ENCODE results near the gene MSL1.

MSL1 gene

DNA sequence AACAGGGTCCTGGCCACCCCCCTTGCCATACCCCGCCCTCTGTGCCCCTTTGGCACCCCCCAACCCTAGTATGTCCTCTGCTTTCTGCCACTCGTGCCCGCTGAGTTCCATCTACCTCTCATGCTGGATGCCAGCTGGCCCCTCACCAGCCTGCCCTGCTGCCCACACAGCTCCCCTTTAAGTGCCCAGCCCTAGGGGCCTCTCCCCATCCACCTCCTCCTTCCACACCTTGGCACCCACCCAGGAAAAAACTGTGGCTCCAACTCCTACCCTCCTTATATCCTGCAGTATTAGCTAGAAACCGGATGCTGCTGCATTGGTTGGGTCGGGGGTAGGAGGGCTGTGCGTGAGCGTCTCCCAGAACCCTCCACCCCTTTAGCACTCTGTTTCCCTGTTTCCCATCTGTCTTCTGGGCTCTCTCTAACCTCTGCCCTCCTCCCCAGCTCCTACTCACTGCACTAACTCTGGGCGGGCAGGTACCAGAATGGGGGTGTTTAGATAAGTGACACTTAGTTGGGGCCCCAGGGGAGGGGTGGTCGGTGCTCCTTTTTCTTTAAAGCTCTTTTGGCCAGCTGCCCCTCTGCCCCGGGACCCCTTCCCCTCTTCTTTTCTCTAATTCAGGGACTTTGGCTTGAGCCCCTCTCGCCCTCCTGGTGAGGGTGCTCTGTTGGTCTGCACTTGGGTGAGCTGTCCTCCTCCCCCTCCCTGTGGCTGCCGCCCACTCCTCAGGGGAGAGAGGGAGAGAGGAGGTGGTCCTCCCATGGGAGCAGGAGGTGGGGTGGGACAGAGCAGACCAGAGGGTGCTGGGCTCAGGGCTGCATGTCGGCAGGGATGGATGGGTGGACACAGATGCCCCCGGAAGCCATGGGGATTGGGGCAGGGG is 31.3 kb upstream of the MSL1 start:
- DNase-seq (ENCODE audit: insufficient read length, low spot score), result no peak

GRCh38 chr17:40091691-40092397 is 29.9 kb upstream of the MSL1 start:
- DNase-seq (ENCODE audit: insufficient read length, low spot score) (no peak), FAIRE-seq (no peak)

More for the DNA sequence above, 31.3 kb upstream of the MSL1 start:
- no peak for FAIRE-seq

- no peak for FAIRE-seq
- DNase-seq (ENCODE audit: insufficient read length, low spot score), result no peak
Observed at GRCh38 chr17:40092581-40092980, 29.2 kb upstream of the MSL1 start.

DNA sequence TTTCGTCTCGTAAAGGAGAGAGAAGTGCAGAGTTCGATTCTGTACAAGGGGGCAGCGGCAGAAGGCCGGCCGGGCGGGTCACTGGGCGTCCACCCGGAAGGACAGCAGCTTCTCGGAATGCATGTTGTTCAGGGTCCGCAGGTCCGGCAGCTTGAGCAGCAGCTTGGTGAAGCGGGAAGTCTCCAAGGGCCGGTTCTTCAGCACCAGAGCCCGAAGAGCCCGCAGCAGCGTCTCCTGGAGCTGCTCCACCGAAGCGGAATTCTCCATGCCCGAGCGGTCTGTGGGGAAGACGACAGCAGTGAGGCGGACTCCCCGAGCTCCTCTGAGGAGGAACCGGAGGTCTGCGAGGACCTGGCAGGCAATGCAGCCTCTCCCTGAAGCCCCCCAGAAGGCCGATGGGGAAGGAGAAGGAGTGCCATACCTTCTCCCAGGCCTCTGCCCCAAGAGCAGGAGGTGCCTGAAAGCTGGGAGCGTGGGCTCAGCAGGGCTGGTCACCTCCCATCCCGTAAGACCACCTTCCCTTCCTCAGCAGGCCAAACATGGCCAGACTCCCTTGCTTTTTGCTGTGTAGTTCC is 28.7 kb upstream of the MSL1 start:
- no peak for FAIRE-seq
- no peak for DNase-seq (ENCODE audit: insufficient read length, low spot score)

- FAIRE-seq, result no peak
- no peak for DNase-seq (ENCODE audit: insufficient read length, low spot score)
Observed at GRCh38 chr17:40093580-40094201, 28.1 kb upstream of the MSL1 start.

DNA sequence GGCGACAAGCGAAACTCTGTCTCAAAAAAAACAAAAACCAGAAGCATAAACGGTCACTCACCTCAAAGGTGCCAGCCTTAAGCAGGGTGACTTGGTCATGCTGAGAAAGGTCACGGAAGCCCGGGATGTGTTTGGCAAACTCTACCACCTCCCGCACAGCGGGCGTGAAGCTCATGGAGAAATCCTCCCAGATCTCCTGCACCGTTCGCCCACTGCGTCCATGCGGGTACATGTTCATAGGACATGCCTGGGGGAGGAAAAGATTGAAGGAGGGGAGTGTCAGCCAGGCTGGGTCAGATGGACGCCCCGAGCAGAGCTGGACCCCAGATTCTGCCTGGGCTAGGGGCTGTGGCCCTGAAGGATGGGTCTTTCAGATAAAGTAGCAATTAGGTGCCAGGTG is 26.9 kb upstream of the MSL1 start:
- FAIRE-seq (no peak), DNase-seq (ENCODE audit: insufficient read length, low spot score) (no peak)

- FAIRE-seq (no peak), DNase-seq (ENCODE audit: insufficient read length, low spot score) (no peak)
Observed at GRCh38 chr17:40095351-40095943, 26.3 kb upstream of the MSL1 start.

DNA sequence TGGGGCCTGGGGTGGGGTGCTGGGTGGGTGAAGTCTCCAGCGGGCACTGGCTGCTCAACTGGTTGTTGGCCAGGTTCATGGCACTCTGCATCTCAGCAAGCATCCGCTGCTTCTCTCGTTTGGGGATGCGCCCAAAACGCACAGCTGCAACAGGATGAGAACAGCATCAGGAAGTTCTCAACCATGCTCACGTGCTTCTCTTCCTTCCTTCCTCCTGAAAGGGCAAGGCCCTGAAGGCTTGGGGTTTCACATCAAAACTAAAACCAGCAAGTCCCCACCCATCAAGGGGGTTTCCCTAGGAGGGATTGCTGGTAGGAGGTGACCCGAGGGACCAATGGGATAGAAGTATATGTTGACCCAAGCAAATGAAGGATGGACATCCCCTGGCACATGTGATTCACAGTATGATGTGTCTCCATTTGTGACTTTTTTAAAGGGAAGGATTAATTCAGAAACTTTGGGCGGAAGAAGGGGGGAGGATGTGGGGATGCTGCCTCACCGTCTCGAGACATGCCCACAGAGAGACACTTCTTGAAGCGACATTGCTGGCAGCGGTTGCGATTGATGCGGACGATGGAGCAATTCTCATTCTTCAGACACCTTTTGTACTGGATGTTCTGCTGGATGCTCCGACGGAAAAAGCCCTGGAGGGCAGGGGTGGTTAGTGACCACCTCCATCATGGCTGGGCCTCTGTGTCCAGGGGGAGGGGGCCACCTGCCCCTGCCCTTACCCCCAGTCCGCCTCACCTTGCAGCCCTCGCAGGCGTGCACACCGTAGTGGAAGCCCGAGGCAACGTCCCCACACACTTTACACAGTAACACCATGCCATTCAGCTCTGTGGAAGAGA is 25.6 kb upstream of the MSL1 start:
- DNase-seq (ENCODE audit: insufficient read length, low spot score) (peak; percentile 98), FAIRE-seq (peak; percentile 100)

- FAIRE-seq (no peak), DNase-seq (ENCODE audit: insufficient read length, low spot score) (no peak)
Observed at GRCh38 chr17:40097087-40097486, 24.7 kb upstream of the MSL1 start.

GRCh38 chr17:40097931-40098845 is 23.6 kb upstream of the MSL1 start:
- no peak for FAIRE-seq
- no peak for DNase-seq (ENCODE audit: insufficient read length, low spot score)

DNA sequence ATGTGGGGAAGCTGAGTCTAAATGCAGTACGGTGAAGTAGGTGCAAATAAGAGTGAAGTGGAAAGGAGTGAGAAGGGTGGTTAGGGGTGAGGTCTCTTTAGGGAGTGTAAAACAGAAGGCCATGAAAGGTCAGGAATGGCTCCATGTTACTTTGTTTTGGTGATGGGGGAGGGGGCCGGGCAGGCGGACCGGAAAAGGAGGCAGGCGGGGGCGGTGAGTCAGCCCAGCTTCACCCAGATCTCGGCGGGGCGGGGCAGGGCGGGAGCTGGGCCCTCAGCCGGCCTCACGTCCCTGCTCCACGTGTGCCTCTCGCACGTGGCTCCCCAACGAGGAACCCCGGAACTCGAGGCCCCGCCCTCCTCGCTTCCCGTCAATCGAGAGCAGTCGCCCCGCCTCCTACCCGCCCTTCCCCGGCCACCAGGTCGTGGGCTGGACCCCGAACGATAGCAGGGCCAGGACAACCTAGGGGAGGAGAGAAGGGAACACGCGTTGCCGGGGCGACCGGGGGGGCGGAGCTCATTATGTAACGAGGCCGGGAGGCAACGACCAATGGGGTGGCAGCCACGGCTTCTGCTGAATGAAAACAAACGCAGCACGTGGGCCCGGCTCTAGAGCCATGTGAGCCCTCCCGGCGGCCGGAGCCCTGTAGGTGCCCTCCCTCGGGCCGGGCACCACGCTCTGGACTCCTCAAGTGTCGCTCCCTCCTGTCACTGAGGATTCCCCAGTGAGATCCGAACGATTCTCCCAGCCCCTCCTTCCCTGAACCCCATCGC is 22.7 kb upstream of the MSL1 start:
- peak; percentile 82 for FAIRE-seq
- DNase-seq (ENCODE audit: insufficient read length, low spot score), result peak; percentile 83

GRCh38 chr17:40099619-40100418 is 22.0 kb upstream of the MSL1 start:
- DNase-seq (ENCODE audit: insufficient read length, low spot score) (no peak), FAIRE-seq (no peak)

GRCh38 chr17:40100419-40100668 is 21.4 kb upstream of the MSL1 start, which contains the start of gene NR1D1:
Gene NR1D1, minus strand, starts transcription at chr17:40100589. Its CDS starts 495 bp downstream, at chr17:40100094.
- FAIRE-seq (peak; percentile 18), DNase-seq (ENCODE audit: insufficient read length, low spot score) (no peak)

DNA sequence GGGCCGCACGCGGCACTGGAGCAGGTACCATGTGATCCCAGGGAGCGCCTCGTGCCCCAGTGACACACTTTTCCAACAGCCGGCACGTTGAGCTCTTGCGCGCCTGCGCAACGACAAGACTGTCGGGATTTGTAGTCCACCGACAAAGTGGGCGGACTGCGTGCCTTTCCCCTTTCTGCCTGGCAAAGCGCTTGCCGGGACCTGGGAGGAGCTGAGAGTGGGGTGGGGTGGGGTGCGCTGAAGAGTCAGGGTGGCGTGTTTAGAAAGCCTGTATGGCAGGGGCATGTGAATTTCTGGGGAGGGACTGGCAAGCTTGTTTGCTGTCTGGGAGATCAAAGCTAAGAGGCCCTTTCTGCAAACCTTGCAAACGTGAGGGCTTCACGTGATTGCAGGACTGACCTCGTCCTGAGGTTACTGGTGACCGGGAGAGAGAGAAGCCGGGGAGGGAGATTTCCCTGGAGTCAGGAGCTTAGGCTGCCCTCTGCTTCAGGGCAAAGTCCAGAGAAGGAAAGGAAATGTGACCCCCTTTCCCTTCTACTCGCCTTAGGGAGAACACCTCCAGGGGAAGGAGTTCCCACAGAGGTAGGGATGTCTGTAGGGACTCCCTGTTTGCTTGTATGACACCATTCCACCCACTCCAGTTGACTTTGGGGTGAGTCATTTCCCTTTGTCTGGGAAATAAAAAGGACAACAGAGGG is 21.0 kb upstream of the MSL1 start:
- FAIRE-seq, result peak; percentile 86
- peak; percentile 48 for DNase-seq (ENCODE audit: insufficient read length, low spot score)

DNA sequence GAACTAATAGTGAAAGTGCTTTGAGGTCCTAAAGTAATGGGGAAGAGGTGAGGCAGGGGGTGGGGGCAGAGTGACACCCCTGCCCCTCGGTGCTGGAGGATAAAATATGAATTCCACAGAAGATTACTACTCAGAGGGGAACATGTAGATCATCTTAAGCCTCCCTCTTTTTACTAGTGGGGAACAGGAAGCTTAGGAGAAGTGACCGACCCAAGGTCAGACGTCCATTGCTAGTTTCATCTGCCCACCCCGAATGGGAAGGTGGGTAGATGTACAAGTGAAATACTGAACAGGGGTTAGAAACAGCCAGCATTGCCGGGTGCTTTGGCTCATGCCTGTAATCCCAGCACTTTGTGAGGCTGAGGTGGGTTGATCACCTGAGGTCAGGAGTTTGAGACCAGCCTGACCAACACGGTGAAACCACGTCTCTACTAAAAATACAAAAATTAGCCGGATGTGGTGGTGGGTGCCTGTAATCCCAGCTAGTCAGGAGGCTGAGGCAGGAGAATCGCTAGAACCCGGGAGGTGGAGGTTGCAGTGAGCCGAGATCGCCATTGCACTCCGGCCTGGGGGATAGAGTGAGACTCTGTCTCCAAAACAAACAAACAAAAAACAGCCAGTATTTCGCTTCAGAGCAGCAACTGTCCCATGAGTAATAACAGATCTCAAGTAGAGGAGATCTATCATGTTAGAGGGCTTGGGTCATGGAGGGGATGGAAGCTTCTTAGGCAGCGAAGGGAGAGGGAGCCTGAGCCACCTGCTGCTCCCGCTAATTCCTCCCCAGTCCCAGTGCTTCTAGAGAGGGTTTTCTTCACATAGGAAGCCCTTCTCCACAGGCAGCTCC is 20.2 kb upstream of the MSL1 start:
- FAIRE-seq (no peak), DNase-seq (ENCODE audit: insufficient read length, low spot score) (no peak)

GRCh38 chr17:40103071-40103661 is 18.6 kb upstream of the MSL1 start:
- no peak for DNase-seq (ENCODE audit: insufficient read length, low spot score)
- no peak for FAIRE-seq
